ENCODE results near the gene KCNG1. TPM values are rescaled to one million over a fixed set of nuclear protein-coding genes. Genes with fewer than 3 reads are reported as not detected.

KCNG1 gene
- total and polyA plus RNA-seq, 2 of the 8 experiments (the other 6 are each of a cell fraction or from before 2014, with no cell fraction given): 16.0 to 18.0 TPM

DNA sequence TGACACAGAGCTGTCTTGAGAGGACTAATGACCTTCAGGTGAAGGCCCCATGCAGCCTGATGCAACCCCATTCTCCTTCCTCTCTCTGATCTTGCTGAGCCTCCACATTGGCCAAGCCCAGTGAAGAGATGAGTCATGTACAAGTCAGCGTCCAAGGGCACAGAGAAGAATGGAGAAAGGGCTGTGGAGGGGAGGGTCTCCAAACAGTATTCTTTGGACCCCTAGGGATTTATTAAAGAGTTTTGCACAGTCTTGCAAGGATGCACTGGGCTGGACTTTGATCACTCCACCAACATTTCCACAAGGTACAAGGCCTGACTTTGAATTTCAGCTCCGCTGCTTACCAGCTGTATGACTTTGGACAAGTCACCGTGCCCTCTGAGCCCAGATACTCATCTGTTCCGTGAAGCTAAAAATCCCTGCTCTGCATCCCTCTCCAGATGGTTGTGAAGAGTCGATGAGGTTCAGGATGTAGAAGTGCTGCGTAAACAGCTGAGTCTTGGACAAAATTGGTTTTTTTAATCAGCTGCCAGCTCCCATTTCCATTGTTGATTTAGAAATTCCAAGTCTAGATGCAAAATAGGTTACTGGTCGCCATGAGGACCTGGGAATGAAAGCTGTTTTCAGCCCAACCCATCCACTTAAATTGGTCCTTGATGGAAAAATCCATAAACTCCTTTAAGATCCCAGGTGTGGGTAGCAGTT lies 14.1 kb upstream of the KCNG1 start:
- no peaks in the 10 kb centered on the region for H3K79me2 ChIP-seq (ENCODE audit: control insufficient read depth in 1 of 2, insufficient read depth in 2 of 2, low read length in 2 of 2)
- TF ChIP-seq JUND (IDR thresholded peaks at IDR 0.05; ENCODE audit: low read length) (no peak), BCL11A (IDR thresholded peaks at IDR 0.05; ENCODE audit: low read depth in 2 of 2, low read length in 2 of 2) (no peak), RBBP5 (IDR thresholded peaks at IDR 0.05; ENCODE audit: borderline replicate concordance, low read depth, low read length) (no peak), CREB1 (IDR thresholded peaks at IDR 0.05) (no peak), RAD21 (IDR thresholded peaks at IDR 0.05 in 1 of 2, conservative IDR thresholded peaks at IDR 0.05 in 1 of 2; ENCODE audit: low read depth in 2 of 2, low read length in 2 of 2) (no peak), KDM1A (IDR thresholded peaks at IDR 0.05; ENCODE audit: borderline replicate concordance, low read length) (no peak), HDAC6 (IDR thresholded peaks at IDR 0.05; ENCODE audit: low read depth, low read length) (no peak), SP4 (IDR thresholded peaks at IDR 0.05; ENCODE audit: low read length) (no peak), POLR2AphosphoS5 (IDR thresholded peaks at IDR 0.05; ENCODE audit: low read depth, low read length) (no peak), CBX5 (IDR thresholded peaks at IDR 0.05; ENCODE audit: low read depth, low read length) (no peak)
- TF ChIP-seq, protein P1, sequence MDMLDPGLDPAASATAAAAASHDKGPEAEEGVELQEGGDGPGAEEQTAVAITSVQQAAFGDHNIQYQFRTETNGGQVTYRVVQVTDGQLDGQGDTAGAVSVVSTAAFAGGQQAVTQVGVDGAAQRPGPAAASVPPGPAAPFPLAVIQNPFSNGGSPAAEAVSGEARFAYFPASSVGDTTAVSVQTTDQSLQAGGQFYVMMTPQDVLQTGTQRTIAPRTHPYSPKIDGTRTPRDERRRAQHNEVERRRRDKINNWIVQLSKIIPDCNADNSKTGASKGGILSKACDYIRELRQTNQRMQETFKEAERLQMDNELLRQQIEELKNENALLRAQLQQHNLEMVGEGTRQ (IDR thresholded peaks at IDR 0.05; ENCODE audit: low read length): no peak

More for the DNA sequence above, 14.1 kb upstream of the KCNG1 start:
- H3K18ac ChIP-seq (ENCODE audit: extremely low read depth, low read length): no peak overlapping the region
- no peak overlapping the region for H3K4ac ChIP-seq (replicated peaks; ENCODE audit: insufficient read length, low read depth, low read length)
- no peaks in the 10 kb centered on the region; the same call in 1 of the 2 replicates for H3K23me2 ChIP-seq (ENCODE audit: low read depth, low read length)
- no peak overlapping the region for H3K56ac ChIP-seq (replicated peaks; ENCODE audit: insufficient read length, low read depth, low read length)
- no peaks in the 10 kb centered on the region for H4K20me1 ChIP-seq (replicated peaks in 1 of 2; ENCODE audit: control insufficient read depth in 1 of 2, insufficient read depth in 2 of 2, low read length in 2 of 2)
- no peak overlapping the region for H3K4me3 ChIP-seq (ENCODE audit: extremely low read depth in 1 of 4, insufficient read depth in 2 of 4, low read depth in 3 of 4, low read length in 4 of 4)
- no peak overlapping the region for H2AFZ ChIP-seq (ENCODE audit: low read length)
- H2BK20ac ChIP-seq (ENCODE audit: low read length): no peak overlapping the region
- FAIRE-seq (no peak), DNase-seq (ENCODE audit: low read depth in 1 of 2, low spot score in 2 of 2) (no peak)
- no peak overlapping the region for H2BK120ac ChIP-seq (replicated peaks; ENCODE audit: low read depth, low read length)
- H3K14ac ChIP-seq (ENCODE audit: insufficient read length): no peak overlapping the region
- no peak overlapping the region for H3K23ac ChIP-seq (ENCODE audit: insufficient read length)
- H3K9me3 ChIP-seq (ENCODE audit: insufficient read depth in 2 of 2, low read depth in 1 of 2, low read length in 1 of 2): peaks cover 0 to 5% of the 10 kb centered on the region in 2 experiments; a peak in 1 of 4 replicates
- H2BK12ac ChIP-seq (ENCODE audit: low read depth, low read length): no peak overlapping the region
- H2BK15ac ChIP-seq (ENCODE audit: low read length): no peak overlapping the region
- H3K4me2 ChIP-seq (ENCODE audit: insufficient read depth in 1 of 2, low read depth in 2 of 2, low read length in 2 of 2): no peak overlapping the region
- no peak overlapping the region for H3K9ac ChIP-seq (replicated peaks in 1 of 4; ENCODE audit: extremely low read depth in 1 of 4, low read depth in 3 of 4, low read length in 3 of 4)
- no peak overlapping the region for H4K8ac ChIP-seq (ENCODE audit: extremely low read depth, insufficient read depth, low read length)
- no peaks in the 10 kb centered on the region for H3K79me1 ChIP-seq (ENCODE audit: low read depth, low read length)
- no peaks in the 10 kb centered on the region; a peak in 2 of 7 replicates for H3K27me3 ChIP-seq (replicated peaks in 1 of 4; ENCODE audit: control insufficient read depth in 3 of 4, extremely low read depth in 1 of 4, insufficient read depth in 3 of 4, low read length in 3 of 4)
- H3K27ac ChIP-seq (ENCODE audit: low read depth, low read length): no peak overlapping the region
- ChIA-PET POLR2A (ENCODE audit: partially characterized antibody) (interaction anchor here (1.2 kb wide), 1 partner anchor 13 kb away, joined by 3 read pairs; no protein-coding TSS in a partner anchor), CTCF (ENCODE audit: partially characterized antibody) (interaction anchor here (0.7 to 1.8 kb wide), 6 partner anchors 9 to 49 kb away, joined by 3 to 9 read pairs (median 4); no protein-coding TSS in a partner anchor)
- H2BK5ac ChIP-seq (ENCODE audit: low read depth, low read length): no peak overlapping the region
- H4K5ac ChIP-seq (ENCODE audit: insufficient read length, low read depth, low read length): no peak overlapping the region
- peaks cover 0 to 2% (median 0%) of the 10 kb centered on the region in 4 experiments; a peak in 1 of 7 replicates for H3K4me1 ChIP-seq (replicated peaks in 1 of 4; ENCODE audit: control insufficient read depth in 3 of 4, insufficient read depth in 4 of 4, low read length in 3 of 4)
- H3K36me3 ChIP-seq (ENCODE audit: control insufficient read depth in 2 of 4, insufficient read depth in 4 of 4, low read length in 3 of 4): no peaks in the 10 kb centered on the region
- no peak overlapping the region for H2AK5ac ChIP-seq (ENCODE audit: low read depth, low read length)
- 91% methylated on average over 7 of the region's 7 CpGs; no CpG with 5 or more reads in 1 of the 2 experiments for WGBS, 2 experiments (ENCODE audit: extremely low coverage in 1 of 2, insufficient coverage in 1 of 2, insufficient read length in 1 of 2, insufficient replicate concordance in 2 of 2, low coverage in 1 of 2, low lambda C conversion rate in 2 of 2, missing lambda C conversion rate in 1 of 2)
- H4K91ac ChIP-seq (replicated peaks; ENCODE audit: insufficient read length, low read length): no peak overlapping the region

All from H1 (cell line).